Measurements from ENCODE around the gene RNASE8.

The RNASE8 gene

DNA sequence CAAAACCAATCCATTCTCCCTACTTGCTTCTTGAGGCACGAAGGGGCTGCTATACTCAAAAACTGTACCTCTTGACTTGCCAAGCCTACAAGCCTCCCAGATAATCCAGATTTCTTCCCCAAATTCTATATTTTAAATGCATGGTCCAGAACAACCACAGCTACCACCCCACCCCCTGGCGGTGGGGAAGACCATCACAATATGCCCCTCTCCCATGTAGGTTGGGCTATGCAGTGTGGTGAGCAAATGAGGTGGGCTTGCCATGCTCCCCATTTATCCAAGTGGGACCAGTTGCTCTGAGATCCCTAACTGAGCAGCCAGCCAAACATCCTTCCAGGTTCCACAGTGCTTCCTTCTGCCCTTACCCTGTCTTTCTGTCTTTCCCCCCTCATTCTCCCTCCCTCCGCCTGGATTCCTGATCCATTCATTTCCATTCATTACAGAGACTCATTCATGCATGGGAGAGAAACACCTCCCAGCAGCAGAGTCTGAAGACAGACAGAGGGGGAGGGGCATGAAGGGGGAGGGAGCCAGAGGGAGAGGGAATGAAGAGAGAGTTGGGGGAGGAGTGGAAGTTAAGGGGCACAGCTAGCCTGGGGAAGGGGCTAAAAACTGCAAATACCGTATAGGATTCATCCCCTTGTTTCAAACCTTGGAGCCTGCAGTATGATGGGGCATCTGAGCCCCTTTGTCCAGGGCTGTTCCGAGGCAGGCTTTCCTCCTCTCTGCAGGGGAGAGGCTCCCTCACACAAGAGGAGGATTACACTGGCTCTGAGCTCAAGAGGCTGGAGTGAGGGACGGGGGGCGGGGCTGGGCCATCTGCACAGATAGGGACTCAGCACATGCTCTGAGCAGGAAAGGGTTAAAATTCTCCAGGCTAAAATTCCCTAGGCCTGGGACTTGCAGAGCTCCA lies 36.4 kb downstream of the RNASE8 start:
- no peak for DNase-seq

DNA sequence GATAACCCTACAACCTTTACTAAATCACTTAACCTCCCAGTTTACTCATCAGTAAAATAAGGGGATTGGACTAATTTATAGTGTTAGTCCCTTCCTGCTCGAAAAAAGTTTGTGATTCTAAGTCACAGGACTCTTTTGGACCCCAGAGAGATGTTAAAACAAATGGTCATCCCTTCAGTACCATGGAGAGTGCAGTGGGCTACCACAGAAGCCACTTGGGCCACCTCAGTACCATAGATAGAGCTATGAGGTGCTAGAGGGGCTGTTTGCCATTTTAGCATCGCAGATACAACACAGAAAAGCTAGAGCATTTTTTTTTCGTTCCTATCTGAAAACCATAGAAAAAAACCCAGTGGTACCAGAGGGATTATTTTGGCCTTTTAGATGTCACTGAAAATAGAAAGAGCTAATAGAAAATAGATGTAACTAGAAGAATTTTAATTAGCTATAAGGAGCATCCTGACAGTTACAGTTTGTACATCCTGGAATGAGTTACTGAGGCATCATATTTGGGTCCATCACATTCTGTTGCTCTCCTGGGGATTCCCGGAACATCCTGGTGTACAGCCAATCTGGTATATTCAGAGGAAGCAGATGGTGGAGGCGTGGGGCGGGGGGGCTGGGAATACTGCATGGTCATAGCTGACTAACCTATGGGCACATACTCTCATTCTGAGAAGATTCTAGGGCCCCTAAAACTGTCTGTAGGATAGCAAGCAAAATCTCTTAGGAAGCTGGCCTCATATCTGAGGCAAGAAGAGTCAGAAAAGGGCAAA lies 38.0 kb downstream of the RNASE8 start:
- no peak for DNase-seq

DNA sequence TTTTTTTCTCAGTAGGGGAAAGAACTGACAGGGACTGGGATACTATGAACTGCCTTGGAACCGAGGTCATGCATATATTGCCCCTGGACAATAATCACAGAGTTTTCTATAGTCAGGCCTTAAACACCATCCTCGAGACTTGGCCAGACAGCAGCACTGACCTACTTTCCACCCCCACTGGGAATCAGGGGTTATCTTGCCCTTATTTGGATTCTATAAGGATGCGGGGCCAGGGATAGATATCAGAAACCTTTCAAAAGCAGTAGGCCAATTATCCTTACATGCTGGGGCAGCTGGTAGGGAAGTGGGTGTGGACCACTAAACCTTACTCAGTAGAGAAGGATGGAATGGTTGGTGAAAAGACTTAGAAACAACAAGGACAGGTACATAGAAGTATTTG lies 38.8 kb downstream of the RNASE8 start:
- no peak for DNase-seq

DNA sequence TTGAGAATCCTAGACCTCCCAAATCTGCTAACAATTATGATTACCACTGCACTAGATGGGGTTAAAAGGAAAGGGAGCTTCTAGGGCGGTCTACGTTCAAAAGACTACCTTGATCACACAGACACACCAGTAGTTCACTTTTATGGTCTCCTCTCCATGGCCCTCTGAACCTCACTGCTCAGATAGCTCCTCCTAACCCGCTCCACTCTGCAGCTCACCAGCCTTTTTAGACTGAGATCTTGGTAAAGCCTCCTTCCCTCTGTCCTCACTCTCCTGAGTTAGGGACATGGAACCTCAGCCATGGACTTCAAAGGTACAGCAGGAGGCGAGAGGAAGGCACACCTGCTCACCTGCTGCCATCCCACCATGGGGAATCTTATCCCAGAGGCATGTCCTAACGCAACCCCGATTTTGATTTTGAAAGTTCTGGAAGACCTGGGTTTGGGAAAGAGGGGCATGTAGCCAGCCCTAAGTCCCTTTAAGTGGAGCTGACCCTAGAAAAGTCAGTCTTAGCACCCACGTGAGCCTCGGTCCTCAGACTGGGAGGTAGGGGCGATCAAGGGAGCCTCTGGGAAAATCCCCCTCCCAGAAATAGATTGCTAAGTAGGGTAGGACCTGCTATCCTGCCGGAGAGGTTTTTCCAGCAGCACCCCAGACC lies 39.5 kb downstream of the RNASE8 start:
- no peak for DNase-seq

DNA sequence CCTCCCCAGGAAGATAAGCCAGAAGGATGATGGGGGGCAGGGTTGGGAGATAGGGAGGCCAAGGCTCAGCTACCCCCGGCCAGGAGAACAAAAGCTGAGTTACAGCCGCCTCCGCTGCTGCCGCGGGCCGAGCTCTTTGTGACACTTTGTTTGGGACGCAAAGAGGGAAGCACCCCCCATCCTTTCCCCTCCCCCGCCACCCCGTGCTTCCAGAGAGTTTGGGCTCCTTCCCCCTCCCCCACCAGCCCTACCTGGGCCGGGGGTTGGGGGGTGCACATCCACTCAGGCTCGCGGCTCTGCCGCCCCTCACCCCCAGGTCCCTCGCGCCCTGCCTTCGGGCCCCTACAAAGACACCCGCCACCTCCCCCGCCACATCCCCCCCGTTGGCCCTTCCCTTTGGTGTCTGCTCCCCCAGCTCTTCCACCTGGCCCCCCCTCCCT lies 40.0 kb downstream of the RNASE8 start:
- DNase-seq: no peak

DNA sequence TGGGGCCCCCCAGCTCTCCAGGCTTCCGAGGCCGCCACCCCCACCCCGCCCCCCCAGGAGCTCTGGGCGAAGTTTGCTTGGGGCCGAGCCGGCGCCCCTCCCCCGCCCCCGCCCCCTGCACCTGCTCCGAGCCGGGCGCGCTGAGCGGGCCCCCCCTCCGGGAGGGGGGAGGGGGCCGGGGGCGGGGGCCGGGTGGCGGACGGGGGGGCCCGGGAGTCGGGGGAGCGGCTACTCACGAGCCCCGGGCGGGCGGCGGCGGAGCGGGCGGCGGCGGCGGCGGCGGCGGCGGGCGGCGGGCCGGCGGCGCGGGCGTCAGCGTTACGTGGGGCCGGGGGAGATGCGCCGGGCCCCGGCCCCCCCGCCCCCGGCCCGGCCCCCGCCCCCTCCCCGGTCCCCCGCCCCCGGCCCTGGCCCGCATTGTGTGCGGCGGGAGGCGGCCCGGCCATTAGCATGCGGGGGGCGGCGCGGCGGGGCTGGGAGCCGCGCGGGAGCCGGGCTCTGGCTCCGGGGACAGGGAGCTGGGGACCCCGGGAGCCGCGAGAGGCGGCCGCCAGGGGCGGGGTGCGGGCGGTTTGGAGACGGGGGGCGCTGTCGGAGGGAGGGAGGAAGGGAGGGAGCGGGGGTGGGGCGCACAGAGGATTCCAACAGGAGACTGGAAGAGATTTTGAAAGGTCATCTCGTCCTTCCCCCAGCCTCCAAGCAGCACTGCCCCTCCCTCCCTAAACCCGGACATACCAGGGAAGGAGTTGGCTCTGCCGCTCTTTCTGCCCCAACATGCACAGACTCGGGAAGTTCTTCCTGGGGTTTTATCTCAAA lies 40.7 kb downstream of the RNASE8 start, which contains the start of gene ZNF219:
TSS of gene ZNF219 (minus strand) at position 580 of the 816 bp plus-strand sequence. CDS start 5,064 bp downstream, outside the sequence.
- peak; percentile 40 for DNase-seq

DNA sequence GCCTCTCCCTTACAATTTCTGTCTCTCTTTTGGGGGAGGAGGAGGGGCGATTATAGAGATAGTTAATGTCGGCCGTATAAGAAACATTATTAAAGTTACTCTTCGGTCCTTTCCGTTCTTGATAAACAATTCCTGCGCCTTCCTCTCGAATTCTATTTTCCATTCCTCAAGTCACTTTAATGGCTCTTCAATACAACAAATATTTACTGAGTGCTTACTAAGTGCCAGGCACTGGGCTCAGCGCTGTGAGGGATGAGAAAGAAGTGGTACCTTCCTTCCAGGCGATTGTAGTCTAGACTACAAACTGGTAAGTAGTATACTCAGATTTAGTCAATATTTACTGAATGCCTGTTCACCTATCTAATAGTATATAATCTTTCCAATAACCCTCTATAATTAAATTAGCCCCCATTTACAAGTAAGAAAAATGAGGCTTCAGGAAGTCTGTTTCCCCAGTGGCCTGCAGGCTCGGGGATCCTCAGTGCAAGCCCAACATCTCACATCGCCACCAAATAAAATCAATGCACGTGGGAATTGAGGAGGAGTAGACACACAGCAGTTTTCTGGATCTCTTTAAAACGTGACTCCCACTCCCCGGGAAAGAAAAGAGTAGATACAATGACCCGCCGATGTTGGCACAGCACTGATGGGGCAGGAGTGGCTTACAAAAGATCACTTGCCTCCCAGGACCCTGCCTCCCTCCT lies 41.4 kb downstream of the RNASE8 start:
- DNase-seq: no peak

DNA sequence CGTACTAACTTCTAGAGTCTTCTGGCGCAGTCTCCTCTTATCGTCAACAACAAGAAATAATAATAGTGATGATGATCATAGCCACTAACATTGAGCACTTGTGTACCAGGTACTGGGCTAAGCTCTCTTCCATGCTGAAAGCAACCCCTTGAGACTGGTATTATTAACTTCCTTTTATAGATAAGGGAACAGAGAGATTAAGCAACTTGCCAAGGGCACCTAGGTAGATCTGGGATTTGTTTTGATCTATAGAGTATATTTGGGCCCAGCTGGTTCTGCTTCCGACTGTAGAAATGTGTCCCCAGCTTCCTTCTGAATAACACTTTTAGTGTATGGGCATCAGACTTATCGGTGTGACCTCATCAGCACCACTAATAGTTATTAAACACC lies 42.0 kb downstream of the RNASE8 start:
- DNase-seq: no peak

DNA sequence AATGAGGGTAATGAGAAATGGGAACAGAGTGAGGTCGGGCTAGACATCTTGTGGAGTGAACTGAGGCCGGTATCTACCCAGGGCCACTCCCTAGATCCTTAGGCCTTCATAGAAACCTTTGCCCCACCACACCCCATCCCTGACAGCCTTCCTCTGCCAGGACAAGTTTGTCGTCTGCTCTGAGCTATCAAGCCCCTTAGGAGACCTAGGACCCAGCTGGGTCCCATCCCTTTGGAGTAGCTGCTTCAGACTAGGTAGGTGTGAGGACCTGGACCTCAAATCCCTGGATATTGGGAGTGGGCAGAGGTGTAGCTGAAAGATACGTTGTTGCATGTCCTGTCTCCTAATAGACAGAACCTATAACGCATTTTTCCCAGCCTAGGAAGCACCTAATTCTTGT lies 43.3 kb downstream of the RNASE8 start, which contains the start of gene TMEM253:
TSS of gene TMEM253 (plus strand) at position 136 of the 400 bp plus-strand sequence. CDS start 278 bp downstream, outside the sequence.
- no peak for DNase-seq

DNA sequence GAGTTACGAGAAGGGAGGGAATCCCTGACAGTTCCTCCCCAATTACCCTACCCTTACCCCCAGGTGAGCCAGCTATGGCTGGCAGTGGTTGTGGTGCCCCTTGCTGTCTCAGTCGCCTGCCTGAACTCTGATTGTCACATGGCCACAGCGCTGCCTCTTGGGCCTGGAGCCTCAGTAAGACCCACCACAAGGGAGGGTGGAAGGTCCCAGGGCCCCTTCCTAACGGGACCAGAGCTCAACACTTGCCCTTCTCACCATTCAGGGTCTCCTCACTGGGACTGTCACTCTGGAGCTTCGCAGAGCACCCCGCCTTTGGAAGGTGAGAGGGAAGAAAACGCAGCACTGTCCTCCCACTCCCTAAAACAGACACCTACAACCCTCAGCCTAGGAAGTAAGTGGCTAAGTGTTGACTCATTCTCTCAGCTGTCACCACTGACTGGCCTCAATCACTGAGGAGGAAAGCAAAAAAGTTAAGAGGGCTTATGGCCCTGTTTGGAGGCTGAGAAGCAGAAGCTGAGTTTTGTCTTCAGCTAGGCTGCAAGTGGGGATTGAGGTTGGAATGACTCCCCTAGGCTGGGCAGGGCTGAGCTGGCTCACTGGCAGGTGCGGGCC lies 44.3 kb downstream of the RNASE8 start:
- no peak for DNase-seq

DNA sequence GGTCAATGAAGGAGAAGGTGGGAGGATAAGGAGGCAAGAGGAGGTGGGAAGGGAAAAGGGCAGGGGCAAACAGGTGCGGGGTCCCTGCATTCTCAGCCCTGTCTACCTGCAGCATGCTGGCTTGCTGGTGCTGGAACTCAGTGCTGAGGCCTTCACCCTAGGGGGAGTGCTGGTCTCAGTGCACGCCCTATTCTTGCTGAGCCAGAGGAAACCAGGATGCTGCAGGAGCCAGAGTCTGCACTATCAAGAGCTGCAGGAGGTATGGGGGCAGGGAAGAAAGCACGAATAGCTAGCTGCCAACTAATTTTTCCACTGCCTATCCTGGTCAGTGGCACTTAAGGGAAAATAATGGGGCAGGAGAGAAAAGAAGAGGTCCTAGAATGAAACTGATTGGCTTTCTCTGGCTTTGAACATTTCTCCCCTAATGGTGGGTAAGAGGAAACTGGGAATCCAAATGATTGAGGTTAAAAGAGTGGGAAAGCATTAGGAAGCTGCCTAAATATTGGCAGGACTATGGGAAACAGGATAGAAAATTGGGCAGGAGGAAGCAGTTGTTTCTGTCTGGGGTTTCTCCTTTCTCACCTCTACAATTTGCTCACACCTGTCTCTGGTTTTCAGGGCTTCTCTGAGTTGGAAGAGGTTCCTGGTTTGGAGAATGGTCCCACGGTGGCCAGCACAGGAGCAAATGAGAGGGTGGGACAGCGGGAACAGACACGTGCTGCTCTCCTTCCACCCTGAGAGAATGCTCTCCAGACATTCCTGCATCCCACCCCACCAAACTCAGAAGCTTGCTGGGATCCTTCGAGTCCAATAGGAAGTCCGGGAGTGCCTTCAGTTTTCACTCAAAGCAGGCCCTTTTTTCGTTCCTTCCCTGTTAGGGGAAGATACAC lies 45.1 kb downstream of the RNASE8 start:
- no peak for DNase-seq

DNA sequence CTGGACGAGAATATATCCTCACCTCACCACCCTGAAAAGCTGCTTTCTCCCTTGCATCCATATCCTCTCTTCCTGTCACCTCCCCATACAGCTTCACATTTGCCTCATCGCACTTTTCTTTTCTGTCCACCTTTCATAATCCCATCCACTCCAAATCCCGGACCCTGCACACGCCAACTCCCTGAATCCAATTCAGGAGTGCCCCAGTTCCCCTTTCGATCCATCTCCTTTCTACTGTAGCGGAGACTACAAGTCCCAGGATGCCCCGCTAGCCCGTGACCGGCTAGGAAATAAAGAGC lies 45.7 kb downstream of the RNASE8 start:
- DNase-seq: no peak

DNA sequence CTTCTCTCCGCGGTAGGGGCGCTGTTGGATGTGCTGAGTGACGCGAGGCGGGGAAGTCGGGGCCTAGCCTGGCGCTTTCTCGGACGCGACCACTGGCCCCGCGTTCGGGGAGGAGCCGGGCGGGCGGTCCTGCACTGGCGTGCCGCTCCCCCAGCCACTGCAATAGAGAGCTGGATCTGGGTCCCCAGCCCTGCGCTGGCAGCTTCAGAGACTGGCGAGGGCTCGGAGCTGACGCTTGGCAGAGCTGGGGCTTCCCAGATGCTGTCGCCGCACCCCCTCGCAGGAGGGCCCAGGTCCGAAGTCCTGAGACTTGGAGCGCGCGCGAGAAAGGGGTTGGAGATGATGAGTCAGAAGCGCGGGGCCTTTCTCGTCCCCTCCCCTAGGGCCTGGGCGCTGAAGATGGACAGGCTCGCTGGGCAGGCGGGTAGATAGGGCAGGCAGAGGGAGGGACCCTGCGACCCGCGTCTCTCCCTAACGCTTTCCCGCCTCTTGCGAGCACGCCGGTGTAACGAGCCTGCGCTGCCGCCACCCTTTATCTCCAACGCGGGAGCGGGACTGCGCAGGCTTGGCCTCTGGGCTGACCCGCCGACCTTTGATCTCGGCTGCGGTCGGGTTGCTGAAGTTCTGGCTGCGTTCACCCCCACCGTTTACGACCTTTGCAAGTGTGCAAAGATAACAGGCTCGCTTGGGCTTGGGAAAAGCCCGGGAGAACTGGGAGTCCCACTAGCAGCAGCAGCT lies 46.3 kb downstream of the RNASE8 start:
- peak; percentile 91 for DNase-seq

DNA sequence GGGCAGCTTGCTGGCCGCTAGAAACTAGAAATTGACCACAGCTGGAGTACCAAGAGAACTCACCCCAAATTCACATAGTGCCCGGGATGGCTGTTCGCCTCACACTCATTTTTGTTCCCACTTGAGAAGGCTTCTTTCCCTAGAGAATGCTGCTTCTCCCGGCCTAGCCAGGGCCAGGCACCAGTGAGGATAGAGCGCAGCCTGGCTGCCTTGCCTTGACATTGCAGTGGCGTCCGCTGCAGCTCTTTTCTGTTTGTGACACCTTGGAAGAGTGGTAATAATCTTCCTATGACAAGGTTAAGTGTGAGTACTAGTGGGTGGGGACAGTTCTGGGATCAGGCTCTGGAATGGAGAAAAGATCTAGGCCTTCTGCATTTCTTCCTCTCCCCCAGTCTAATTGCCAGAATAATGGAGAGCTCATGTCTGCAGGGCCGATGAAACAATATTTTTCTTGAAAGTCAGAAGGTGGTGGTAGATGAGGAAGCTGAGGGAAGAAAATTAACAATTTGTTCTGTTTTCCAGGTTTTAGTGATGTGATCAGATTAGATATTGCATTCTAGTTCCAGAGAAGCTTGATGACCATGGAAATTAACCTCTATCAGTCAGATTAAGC lies 46.9 kb downstream of the RNASE8 start:
- peak; percentile 60 for DNase-seq

DNA sequence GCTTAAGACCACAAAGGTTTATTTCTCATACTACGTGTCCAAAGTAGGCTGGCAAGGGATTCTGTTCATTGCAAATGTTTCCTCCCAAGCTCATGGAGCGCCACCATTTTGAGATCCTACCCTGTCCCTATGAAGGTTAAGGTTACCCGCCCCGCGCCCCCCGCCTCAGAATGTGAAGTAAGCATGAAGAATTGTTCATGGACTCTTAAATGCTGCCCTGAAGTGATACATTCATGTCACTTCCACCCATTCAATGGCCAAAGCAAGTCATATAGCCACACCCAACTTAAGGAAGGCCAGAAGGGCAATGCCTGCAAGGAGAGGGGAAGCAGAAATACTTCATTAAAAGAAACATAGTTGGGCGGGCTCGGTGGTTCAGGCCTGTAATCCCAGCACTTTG lies 47.5 kb downstream of the RNASE8 start:
- DNase-seq: no peak

DNA sequence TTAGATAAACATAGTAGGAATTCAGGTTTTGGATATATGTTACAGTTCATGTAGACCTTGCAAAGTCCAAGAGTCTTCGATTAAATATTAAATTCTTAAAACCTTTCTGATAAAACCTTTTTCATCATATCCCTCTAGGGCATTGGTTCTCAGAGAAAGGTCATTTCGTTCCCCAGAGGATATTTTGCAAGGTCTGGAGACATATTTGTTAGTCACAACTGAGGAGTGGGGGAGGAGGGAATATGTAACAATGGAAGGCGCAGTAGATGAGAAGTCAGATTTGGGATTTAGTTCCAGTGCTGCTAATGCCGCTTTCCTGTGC lies 48.5 kb downstream of the RNASE8 start:
- no peak for DNase-seq

DNA sequence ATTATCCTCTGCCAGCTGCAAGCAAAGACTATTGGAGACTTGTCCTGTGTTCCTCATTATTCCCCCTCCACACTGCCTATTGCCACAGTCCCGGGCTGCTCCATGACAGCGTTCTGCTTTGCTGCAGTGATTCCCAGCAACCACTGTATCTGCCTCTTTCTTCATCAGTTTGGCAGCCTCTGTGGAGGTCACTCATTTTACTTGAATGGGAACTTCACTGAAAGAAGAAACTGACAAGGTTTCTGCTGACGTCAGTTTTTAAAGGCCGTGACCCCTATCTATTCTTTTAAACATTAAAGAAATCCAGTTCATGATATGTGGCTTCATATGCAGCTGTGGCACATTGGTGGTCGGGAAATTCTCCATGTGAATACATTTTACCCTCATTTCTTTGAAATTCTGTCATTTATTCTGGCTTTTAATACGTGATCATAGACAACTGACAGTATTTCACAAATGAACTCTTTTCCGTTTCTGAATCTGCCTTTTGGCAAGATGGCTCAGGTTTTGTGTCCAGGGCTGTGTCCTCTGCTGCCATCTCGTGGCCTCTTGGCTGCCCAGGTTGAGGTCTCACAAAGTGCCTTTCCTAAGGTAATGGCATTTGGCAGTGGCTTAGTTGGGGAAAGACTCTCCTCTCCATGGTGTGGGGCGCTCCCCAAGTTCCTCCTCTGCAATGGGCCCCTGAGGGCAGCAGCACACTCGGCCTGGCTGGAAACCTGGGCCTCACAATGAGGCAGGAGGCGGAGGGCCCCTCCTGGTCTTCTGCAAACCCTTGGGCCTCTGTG lies 49.1 kb downstream of the RNASE8 start:
- DNase-seq: peak; percentile 64

DNA sequence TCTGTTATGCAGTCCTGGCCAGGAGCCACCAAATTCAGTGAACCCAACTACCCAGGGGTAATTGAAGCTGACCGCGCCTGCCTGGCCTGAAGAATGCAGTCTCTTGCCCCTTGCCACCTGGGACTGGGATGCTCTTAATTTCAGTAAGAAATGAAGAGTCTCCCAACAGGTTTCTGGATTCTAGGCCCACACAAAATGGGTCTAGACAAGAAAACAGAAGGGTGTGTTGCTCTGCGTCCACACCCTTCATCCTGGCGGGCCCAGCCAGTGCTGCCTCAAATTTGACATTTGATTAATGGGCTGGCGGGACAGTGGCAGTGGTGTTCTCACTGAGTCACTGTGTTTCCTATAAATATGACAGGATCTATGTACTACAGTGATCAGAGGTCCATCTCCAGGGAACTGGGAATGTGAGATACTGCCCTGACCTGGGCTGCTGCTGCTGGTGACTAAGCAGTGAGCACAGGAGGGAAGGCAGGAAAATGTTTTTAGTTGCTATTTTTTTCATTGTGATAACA lies 49.7 kb downstream of the RNASE8 start:
- no peak for DNase-seq

All from central memory CD4-positive, alpha-beta T cell (primary cell).